HepG2 (cell line): ENCODE data around the gene MTA1. TPM values are rescaled to one million over a fixed set of nuclear protein-coding genes. Genes with fewer than 3 reads are reported as not detected.
A peak's percentile ranks its signal among the peaks of the same experiment; 100 is the strongest.

ENCODE experiments used
- CHCHD3 ChIP-seq: sonication (generic); formaldehyde crosslinking; IDR thresholded peaks from 2 replicates; pipeline ENCODE4 v1.8.0; 2022; ENCODE audit warnings: mild to moderate bottlenecking, missing genetic modification reagents, moderate library complexity
- EEA1 ChIP-seq: sonication (generic); formaldehyde crosslinking; IDR thresholded peaks from 2 replicates; pipeline ENCODE4 v1.5.1; 2020; ENCODE audit warnings: mild to moderate bottlenecking, missing genetic modification reagents, borderline replicate concordance
- FOXP1 ChIP-seq, 2 experiments: fragments of 450-650 bp in 1 of 2; IDR thresholded peaks; 2 replicates each; pipeline ENCODE4 v1.6.1; 2017 to 2018; ENCODE audit warnings: antibody characterized with exemption in 1 of 2
- HOXA9 ChIP-seq: sonication (generic); formaldehyde crosslinking; IDR thresholded peaks from 2 replicates; pipeline ENCODE4 v1.8.1; 2022; ENCODE audit warnings: missing genetic modification reagents, mild to moderate bottlenecking, moderate library complexity, borderline replicate concordance
- MBD4 ChIP-seq: IDR thresholded peaks from 2 replicates; pipeline ENCODE4 v1.6.1; 2012; ENCODE audit warnings: low read length, inconsistent platforms, borderline replicate concordance
- RNF2 ChIP-seq: fragments of 450-650 bp; conservative IDR thresholded peaks from 2 replicates; pipeline ENCODE4 v1.6.1; 2016; ENCODE audit warnings: low read depth
- ZNF451 ChIP-seq: sonication (generic); formaldehyde crosslinking; IDR thresholded peaks from 2 replicates; pipeline ENCODE4 v1.5.0; 2020; ENCODE audit warnings: mild to moderate bottlenecking, missing genetic modification reagents
- ZNF709 ChIP-seq: sonication (generic); formaldehyde crosslinking; IDR thresholded peaks from 2 replicates; pipeline ENCODE4 v1.5.0; 2020; ENCODE audit warnings: mild to moderate bottlenecking, missing genetic modification reagents
- polyA plus RNA-seq, 8 experiments: library from polyadenylated mRNA; depleted of rRNA in 3 of 8; stranded (reverse) in 7 of 8; unstranded in 1 of 8; fragments of >200 nt; fragmentation: Illumina TruSeq in 4 of 8; extraction: Trizol in 4 of 8; gene quantifications; 2 replicates each; pipeline versions ENCODE4 v1.2.1 to v1.2.3, GENCODE V29; 2011 to 2016; ENCODE audit warnings: low read depth in 4 of 8, missing spikeins in 1 of 8, mixed read lengths in 1 of 8; ENCODE audit not compliant: insufficient read depth in 1 of 8
- total RNA-seq, 5 experiments: library from RNA; depleted of rRNA; stranded (reverse); fragments of >200 nt; fragmentation: Illumina TruSeq; extraction: Trizol; gene quantifications; 2 replicates each; pipeline ENCODE4 v1.2.3, GENCODE V29; 2016; ENCODE audit warnings: low read depth in 1 of 5
- TF ChIP-seq, protein P1 (sequence below): fragments of 450-650 bp; IDR thresholded peaks from 2 replicates; pipeline ENCODE4 v1.6.1; 2017; ENCODE audit warnings: mild to moderate bottlenecking
- TF ChIP-seq, protein P2 (sequence below): IDR thresholded peaks from 2 replicates; pipeline ENCODE4 v1.6.1; 2016; ENCODE audit warnings: low read depth, control low read depth
- TF ChIP-seq, protein P3 (sequence below): sonication (generic); formaldehyde crosslinking; IDR thresholded peaks from 2 replicates; pipeline ENCODE4 v1.8.1; 2022; ENCODE audit warnings: mild to moderate bottlenecking, missing genetic modification reagents
- TF ChIP-seq, protein P4 (sequence below): sonication (generic); formaldehyde crosslinking; IDR thresholded peaks from 2 replicates; pipeline ENCODE4 v1.5.0; 2020; ENCODE audit warnings: mild to moderate bottlenecking, missing genetic modification reagents
- TF ChIP-seq, protein P5 (sequence below): IDR thresholded peaks from 2 replicates; pipeline ENCODE4 v1.6.1; 2018; ENCODE audit warnings: missing genetic modification reagents
- TF ChIP-seq, protein P6 (sequence below): sonication (generic); formaldehyde crosslinking; IDR thresholded peaks from 2 replicates; pipeline ENCODE4 v1.5.0; 2020; ENCODE audit warnings: mild to moderate bottlenecking, missing genetic modification reagents

Gene MTA1
- total and polyA plus RNA-seq, 2 of the 13 experiments (the other 11 are each of a cell fraction or from before 2014, with no cell fraction given): 35.2 to 85.8 TPM

DNA sequence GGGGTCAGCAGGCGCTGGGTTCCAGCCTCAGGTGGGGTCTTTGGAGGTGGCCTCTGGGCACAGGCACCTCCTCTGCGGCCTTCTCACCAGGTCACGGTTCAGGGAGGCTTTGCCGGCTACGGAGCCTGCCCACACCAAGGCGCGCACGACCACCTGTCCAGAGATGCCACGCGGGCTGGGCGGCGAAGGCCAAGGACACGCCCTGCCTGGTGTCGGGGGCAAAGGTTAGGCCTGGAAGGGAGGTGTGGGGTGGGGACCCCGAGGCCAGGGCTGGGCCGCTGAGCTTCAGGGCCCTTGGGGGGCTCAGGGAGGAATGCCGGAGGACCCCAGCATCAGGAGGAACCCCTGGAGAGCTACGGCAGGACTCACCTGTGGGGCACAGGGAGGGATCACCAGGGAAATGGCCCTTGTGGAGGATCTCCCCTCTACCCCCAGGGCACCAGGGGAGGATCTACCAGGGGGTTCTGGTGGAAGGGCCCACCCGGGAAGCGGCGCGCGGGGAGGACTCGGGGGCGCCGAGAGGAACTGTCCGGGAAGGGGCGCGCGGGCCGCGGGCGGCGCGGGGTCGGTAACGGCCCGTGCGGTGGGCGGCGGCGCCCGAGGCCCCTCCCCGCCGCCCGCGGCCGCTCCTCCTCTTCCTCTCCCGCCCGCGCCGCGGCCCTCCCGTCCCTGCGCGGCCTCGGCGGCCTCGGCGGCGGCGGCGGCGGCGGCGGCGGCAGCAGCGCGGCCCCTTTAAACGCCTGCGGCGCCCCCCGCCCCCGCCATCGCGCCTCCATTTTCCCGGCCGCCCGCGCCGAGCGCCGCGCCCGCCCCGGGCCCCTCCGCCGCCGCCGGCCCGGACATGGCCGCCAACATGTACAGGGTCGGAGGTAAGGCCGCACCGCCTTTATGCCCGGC is at the start of gene MTA1 (continued):
- TF ChIP-seq FOXP1 (IDR thresholded peaks at IDR 0.05): no peak
- no peak for TF ChIP-seq FOXP1 (CRISPR knock-in tag; IDR thresholded peaks at IDR 0.05)
- TF ChIP-seq ZNF451 (CRISPR knock-in tag): peak; percentile 78
- TF ChIP-seq, protein P1, sequence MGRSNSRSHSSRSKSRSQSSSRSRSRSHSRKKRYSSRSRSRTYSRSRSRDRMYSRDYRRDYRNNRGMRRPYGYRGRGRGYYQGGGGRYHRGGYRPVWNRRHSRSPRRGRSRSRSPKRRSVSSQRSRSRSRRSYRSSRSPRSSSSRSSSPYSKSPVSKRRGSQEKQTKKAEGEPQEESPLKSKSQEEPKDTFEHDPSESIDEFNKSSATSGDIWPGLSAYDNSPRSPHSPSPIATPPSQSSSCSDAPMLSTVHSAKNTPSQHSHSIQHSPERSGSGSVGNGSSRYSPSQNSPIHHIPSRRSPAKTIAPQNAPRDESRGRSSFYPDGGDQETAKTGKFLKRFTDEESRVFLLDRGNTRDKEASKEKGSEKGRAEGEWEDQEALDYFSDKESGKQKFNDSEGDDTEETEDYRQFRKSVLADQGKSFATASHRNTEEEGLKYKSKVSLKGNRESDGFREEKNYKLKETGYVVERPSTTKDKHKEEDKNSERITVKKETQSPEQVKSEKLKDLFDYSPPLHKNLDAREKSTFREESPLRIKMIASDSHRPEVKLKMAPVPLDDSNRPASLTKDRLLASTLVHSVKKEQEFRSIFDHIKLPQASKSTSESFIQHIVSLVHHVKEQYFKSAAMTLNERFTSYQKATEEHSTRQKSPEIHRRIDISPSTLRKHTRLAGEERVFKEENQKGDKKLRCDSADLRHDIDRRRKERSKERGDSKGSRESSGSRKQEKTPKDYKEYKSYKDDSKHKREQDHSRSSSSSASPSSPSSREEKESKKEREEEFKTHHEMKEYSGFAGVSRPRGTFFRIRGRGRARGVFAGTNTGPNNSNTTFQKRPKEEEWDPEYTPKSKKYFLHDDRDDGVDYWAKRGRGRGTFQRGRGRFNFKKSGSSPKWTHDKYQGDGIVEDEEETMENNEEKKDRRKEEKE: no peak
- no peak for TF ChIP-seq HOXA9 (CRISPR knock-in tag)
- TF ChIP-seq, protein P2, sequence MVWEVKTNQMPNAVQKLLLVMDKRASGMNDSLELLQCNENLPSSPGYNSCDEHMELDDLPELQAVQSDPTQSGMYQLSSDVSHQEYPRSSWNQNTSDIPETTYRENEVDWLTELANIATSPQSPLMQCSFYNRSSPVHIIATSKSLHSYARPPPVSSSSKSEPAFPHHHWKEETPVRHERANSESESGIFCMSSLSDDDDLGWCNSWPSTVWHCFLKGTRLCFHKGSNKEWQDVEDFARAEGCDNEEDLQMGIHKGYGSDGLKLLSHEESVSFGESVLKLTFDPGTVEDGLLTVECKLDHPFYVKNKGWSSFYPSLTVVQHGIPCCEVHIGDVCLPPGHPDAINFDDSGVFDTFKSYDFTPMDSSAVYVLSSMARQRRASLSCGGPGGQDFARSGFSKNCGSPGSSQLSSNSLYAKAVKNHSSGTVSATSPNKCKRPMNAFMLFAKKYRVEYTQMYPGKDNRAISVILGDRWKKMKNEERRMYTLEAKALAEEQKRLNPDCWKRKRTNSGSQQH: no peak
- TF ChIP-seq ZNF709 (CRISPR knock-in tag): peak; percentile 85
- TF ChIP-seq, protein P3, sequence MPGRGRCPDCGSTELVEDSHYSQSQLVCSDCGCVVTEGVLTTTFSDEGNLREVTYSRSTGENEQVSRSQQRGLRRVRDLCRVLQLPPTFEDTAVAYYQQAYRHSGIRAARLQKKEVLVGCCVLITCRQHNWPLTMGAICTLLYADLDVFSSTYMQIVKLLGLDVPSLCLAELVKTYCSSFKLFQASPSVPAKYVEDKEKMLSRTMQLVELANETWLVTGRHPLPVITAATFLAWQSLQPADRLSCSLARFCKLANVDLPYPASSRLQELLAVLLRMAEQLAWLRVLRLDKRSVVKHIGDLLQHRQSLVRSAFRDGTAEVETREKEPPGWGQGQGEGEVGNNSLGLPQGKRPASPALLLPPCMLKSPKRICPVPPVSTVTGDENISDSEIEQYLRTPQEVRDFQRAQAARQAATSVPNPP: peak; percentile 62; the same call in 1 of the 2 replicates
- TF ChIP-seq, protein P4, sequence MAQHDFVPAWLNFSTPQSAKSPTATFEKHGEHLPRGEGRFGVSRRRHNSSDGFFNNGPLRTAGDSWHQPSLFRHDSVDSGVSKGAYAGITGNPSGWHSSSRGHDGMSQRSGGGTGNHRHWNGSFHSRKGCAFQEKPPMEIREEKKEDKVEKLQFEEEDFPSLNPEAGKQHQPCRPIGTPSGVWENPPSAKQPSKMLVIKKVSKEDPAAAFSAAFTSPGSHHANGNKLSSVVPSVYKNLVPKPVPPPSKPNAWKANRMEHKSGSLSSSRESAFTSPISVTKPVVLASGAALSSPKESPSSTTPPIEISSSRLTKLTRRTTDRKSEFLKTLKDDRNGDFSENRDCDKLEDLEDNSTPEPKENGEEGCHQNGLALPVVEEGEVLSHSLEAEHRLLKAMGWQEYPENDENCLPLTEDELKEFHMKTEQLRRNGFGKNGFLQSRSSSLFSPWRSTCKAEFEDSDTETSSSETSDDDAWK (CRISPR knock-in tag): no peak
- TF ChIP-seq, protein P5, sequence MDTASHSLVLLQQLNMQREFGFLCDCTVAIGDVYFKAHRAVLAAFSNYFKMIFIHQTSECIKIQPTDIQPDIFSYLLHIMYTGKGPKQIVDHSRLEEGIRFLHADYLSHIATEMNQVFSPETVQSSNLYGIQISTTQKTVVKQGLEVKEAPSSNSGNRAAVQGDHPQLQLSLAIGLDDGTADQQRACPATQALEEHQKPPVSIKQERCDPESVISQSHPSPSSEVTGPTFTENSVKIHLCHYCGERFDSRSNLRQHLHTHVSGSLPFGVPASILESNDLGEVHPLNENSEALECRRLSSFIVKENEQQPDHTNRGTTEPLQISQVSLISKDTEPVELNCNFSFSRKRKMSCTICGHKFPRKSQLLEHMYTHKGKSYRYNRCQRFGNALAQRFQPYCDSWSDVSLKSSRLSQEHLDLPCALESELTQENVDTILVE (CRISPR knock-in tag): no peak; the same call in 1 of the 2 replicates
- TF ChIP-seq CHCHD3 (CRISPR knock-in tag): 0 out of 2 replicates have a peak, but pooled peaks have one; percentile 36
- peak; percentile 85; the same call in 1 of the 2 replicates for TF ChIP-seq EEA1
- TF ChIP-seq, protein P6, sequence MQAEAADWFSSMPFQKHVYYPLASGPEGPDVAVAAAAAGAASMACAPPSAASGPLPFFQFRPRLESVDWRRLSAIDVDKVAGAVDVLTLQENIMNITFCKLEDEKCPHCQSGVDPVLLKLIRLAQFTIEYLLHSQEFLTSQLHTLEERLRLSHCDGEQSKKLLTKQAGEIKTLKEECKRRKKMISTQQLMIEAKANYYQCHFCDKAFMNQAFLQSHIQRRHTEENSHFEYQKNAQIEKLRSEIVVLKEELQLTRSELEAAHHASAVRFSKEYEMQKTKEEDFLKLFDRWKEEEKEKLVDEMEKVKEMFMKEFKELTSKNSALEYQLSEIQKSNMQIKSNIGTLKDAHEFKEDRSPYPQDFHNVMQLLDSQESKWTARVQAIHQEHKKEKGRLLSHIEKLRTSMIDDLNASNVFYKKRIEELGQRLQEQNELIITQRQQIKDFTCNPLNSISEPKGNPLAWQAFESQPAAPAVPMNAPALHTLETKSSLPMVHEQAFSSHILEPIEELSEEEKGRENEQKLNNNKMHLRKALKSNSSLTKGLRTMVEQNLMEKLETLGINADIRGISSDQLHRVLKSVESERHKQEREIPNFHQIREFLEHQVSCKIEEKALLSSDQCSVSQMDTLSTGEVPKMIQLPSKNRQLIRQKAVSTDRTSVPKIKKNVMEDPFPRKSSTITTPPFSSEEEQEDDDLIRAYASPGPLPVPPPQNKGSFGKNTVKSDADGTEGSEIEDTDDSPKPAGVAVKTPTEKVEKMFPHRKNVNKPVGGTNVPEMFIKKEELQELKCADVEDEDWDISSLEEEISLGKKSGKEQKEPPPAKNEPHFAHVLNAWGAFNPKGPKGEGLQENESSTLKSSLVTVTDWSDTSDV (CRISPR knock-in tag): 0 out of 2 replicates have a peak, but pooled peaks have one; percentile 7
- TF ChIP-seq RNF2: no peak
- no peak for TF ChIP-seq MBD4
